ENCODE results near the gene DLG1.

- TF ChIP-seq CTCF (IDR thresholded peaks at IDR 0.05; ENCODE audit: poor library complexity, severe bottlenecking) (no peak), POLR2AphosphoS5 (IDR thresholded peaks at IDR 0.05) (no peak)
These were observed 53.7 kb downstream of the DLG1 start for GRCh38 chr3:197244751-197245150.

Measured in neural cell (in vitro differentiated cells).